NOMO-1 treated with dmso at 0.1 percent for 144 hours (cell line): Measurements from ENCODE around the gene SLC28A1.

Experiments used
- DNase-seq: peaks from one replicate; lab custom pipeline; 2025; ENCODE audit not compliant: unreplicated experiment; lab: John Stamatoyannopoulos, UW

The SLC28A1 gene

GRCh38 chr15:84883916-84884781 lies at the start of gene SLC28A1:
SLC28A1 (plus strand) TSS chr15:84884662; CDS start chr15:84887761, 3,099 bp downstream.
- no peak for DNase-seq

GRCh38 chr15:84834969-84835368 lies 49.5 kb upstream of the SLC28A1 start:
- no peak for DNase-seq

GRCh38 chr15:84835661-84836337 lies 48.7 kb upstream of the SLC28A1 start:
- DNase-seq = no peak

- DNase-seq = no peak
Observed at GRCh38 chr15:84836844-84837243, 47.6 kb upstream of the SLC28A1 start.

GRCh38 chr15:84839714-84840113 lies 44.7 kb upstream of the SLC28A1 start:
- no peak for DNase-seq

- DNase-seq = no peak
Observed at GRCh38 chr15:84840255-84840654, 44.2 kb upstream of the SLC28A1 start.

GRCh38 chr15:84840741-84841429 lies 43.6 kb upstream of the SLC28A1 start:
- no peak for DNase-seq

GRCh38 chr15:84842781-84843180 lies 41.7 kb upstream of the SLC28A1 start:
- no peak for DNase-seq

GRCh38 chr15:84844964-84845363 lies 39.5 kb upstream of the SLC28A1 start:
- no peak for DNase-seq

- peak; percentile 28 for DNase-seq
Observed at GRCh38 chr15:84845631-84846030, 38.8 kb upstream of the SLC28A1 start.

- no peak for DNase-seq
Observed at GRCh38 chr15:84846269-84846668, 38.2 kb upstream of the SLC28A1 start.

GRCh38 chr15:84847382-84847781 lies 37.1 kb upstream of the SLC28A1 start:
- DNase-seq = no peak

GRCh38 chr15:84852212-84852611 lies 32.2 kb upstream of the SLC28A1 start:
- no peak for DNase-seq

GRCh38 chr15:84855136-84855535 lies 29.3 kb upstream of the SLC28A1 start:
- no peak for DNase-seq

GRCh38 chr15:84855765-84856164 lies 28.7 kb upstream of the SLC28A1 start:
- no peak for DNase-seq

- no peak for DNase-seq
Observed at GRCh38 chr15:84856731-84857417, 27.6 kb upstream of the SLC28A1 start.

GRCh38 chr15:84857418-84858004 lies 27.0 kb upstream of the SLC28A1 start:
- no peak for DNase-seq

GRCh38 chr15:84858231-84858630 lies 26.2 kb upstream of the SLC28A1 start:
- no peak for DNase-seq

- no peak for DNase-seq
Observed at GRCh38 chr15:84859144-84859543, 25.3 kb upstream of the SLC28A1 start.

- no peak for DNase-seq
Observed at GRCh38 chr15:84859651-84860050, 24.8 kb upstream of the SLC28A1 start.

GRCh38 chr15:84861781-84862180 lies 22.7 kb upstream of the SLC28A1 start:
- DNase-seq = no peak
